ENCODE measurements around the gene NPEPL1. TPM values are rescaled to one million over a fixed set of nuclear protein-coding genes. Genes with fewer than 3 reads are reported as not detected.

Gene NPEPL1
- total RNA-seq, 1 donor from 2014 or later, result 25.5 TPM

DNA sequence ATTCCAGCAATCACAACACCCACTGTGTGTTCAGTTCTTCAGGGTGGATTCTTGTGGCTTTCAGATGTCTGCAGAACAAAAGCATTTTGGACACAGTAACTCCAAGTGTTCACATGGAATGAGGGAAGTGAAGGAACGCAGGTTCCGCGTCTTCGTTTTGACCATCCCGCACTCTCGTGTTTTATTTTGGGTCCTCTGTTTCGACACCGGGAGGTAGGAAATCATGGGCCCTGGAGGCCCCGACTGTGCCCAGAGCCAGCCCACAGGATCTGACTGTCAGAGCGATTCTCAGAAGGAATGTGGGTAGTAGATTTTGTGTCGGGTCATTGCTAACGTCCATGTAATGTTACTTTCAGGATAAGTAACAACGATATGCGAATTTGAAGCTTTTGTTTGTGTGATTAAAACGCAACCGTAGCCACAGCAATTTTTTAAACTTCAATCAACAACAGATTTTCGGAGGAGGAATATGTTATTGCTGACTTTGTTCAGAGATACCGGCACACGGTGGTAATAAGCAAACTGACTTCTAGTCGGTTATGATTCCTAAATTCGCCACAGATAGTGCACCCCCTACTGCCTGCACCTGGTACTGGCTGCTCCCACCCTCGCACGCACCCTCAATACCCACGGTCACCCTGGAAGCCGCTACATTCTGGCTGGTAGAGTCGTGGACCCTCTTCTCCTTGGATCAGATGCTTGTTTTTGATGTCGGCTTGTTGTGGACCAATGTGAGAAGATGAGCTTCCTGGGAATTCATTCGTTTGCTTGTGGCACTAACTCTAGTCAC lies 10.5 kb downstream of the NPEPL1 start:
- Histone ChIP-seq H3K4me1 (no peaks in the 10 kb centered on the region), H3K9me3 (no peaks in the 10 kb centered on the region), H3K27ac (no peak overlapping the region), H3K27me3 (no peaks in the 10 kb centered on the region), H3K4me3 (no peak overlapping the region), H3K36me3 (peaks cover 0 to 48% of the 10 kb centered on the region in 2 donors)
- DNase-seq (ENCODE audit: extremely low spot score in 2 of 2), result no peak
- TF ChIP-seq POLR2A (IDR thresholded peaks at IDR 0.05) (no peak), POLR2AphosphoS5 (IDR thresholded peaks at IDR 0.05; ENCODE audit: insufficient read depth in 1 of 2, low read depth in 1 of 2) (no peak)
- TF ChIP-seq, protein P1, sequence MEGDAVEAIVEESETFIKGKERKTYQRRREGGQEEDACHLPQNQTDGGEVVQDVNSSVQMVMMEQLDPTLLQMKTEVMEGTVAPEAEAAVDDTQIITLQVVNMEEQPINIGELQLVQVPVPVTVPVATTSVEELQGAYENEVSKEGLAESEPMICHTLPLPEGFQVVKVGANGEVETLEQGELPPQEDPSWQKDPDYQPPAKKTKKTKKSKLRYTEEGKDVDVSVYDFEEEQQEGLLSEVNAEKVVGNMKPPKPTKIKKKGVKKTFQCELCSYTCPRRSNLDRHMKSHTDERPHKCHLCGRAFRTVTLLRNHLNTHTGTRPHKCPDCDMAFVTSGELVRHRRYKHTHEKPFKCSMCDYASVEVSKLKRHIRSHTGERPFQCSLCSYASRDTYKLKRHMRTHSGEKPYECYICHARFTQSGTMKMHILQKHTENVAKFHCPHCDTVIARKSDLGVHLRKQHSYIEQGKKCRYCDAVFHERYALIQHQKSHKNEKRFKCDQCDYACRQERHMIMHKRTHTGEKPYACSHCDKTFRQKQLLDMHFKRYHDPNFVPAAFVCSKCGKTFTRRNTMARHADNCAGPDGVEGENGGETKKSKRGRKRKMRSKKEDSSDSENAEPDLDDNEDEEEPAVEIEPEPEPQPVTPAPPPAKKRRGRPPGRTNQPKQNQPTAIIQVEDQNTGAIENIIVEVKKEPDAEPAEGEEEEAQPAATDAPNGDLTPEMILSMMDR (IDR thresholded peaks at IDR 0.05), result no peak
- intact Hi-C loops (cut with DNase I), result no loop called here

DNA sequence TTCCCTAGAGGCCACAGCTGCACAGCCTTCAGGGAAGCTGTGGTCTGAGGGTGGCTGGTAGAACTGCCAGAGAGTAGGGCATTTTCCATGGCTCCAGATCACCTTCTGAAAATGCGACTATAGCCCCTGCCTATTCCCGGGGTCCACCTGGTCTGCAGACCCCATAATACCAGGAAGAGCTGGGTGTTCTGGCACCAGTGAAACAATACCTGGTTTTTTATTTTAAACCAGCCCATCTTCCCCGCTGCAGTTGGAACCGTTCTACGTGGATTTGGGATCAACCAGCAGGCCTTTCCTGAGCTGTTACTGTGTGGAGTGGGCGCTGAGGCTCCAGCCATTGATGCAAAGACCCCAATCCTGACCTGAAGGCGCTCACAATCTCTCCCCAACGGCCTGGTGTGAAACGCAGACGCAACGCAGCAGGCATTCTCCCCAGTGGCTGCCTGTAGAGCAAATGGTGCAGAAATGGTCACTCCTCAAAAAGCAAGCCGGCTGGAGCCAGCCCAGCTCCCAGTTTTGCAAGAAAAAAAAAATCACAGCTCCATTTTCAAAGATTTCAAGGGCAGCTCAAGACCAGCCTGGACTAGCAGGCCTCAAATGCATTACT lies 11.3 kb downstream of the NPEPL1 start:
- Histone ChIP-seq H3K9me3 (no peaks in the 10 kb centered on the region), H3K36me3 (peaks cover 0 to 48% of the 10 kb centered on the region in 2 donors), H3K27me3 (no peaks in the 10 kb centered on the region), H3K4me1 (no peaks in the 10 kb centered on the region), H3K4me3 (no peak overlapping the region), H3K27ac (no peak overlapping the region)
- intact Hi-C loops (cut with DNase I), result no loop called here
- DNase-seq (ENCODE audit: extremely low spot score in 2 of 2), result peak in 1 of 2 donors; percentile 56
- TF ChIP-seq, protein P1 (IDR thresholded peaks at IDR 0.05), result no peak
- TF ChIP-seq POLR2AphosphoS5 (IDR thresholded peaks at IDR 0.05; ENCODE audit: insufficient read depth in 1 of 2, low read depth in 1 of 2) (no peak), POLR2A (IDR thresholded peaks at IDR 0.05) (no peak)

DNA sequence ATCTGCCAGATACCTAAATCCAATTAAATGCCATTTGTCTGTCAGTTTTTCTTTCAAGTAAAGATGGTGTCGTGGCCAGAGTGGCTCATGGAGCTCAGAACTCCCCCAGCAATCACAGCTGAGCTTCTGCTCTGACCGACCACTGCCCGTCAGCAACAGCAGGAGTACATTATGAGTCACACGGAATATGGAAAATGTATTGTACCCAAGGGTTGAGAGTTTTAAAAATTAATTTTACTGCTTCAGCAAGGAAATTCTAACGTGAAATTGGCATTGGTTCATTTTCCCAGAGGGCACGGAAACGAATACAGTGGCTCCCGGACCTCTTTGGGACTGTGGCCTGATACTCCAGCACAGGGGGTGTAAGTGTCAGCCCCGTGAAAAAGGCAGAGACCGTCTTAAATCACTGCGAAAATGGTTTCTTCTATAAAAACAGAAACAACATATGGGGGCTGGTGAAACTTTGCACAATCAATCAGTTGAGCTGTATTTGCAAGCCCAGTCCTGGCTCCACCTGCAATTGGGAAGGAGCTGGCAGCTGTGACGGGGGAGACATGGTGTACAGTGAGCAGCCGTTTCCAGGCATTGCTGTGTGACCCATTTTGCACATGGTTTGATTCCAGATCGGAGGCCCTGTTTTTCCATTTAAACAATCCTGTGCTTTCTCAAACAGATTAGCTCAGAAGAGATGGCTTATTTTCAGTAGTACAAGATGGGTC lies 12.8 kb downstream of the NPEPL1 start:
- DNase-seq (ENCODE audit: extremely low spot score in 2 of 2), result peak in 1 of 2 donors; percentile 58
- peaks cover 0 to 35% of the 10 kb centered on the region in 2 donors for H3K36me3 ChIP-seq
- intact Hi-C loops (cut with DNase I), result no loop called here

DNA sequence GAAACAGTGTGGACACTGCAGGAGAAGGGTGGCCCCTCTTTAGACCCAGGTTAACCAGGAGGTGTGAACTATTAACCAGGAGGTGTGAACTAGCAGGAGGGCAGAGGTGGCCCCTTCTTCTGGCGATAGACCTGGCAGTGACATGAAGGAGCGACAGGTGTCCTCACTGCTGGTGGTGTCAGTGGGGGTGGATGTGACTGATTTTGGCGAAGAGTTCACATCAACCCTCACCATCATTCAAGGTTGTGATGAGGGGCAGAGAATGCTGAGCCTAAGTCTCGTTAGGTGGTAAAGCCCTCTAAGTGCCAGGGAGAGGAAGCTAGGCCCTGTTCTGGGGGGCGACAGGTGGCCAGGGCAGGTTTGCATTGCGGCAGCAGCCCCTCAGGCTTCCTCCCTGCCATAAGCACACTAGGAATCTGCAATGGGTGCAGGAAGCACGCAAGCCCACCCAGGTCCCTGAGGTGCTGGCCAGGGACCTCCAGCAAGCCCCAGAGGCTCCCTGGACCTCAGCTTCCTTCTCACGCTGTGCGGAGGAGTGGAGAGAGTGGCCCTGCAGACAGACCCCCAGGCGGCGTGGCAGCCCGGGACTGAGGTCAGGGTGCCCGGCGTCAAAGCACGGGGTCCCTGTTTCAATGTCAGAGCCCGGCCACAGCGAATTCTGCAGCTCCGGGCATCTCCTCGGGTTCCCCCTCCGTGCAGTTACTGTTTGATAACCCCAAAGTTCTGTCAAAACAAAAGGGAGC lies 13.7 kb downstream of the NPEPL1 start:
- intact Hi-C loops (cut with DNase I), result no loop called here
- TF ChIP-seq POLR2AphosphoS5 (IDR thresholded peaks at IDR 0.05; ENCODE audit: insufficient read depth in 1 of 2, low read depth in 1 of 2), result no peak
- TF ChIP-seq, protein P1 (IDR thresholded peaks at IDR 0.05), result no peak
- no peak for TF ChIP-seq POLR2A (IDR thresholded peaks at IDR 0.05)
- Histone ChIP-seq H3K4me1 (no peaks in the 10 kb centered on the region), H3K9me3 (no peaks in the 10 kb centered on the region), H3K27ac (no peak overlapping the region), H3K36me3 (peaks cover 0 to 33% of the 10 kb centered on the region in 2 donors), H3K27me3 (no peaks in the 10 kb centered on the region), H3K4me3 (no peak overlapping the region)
- peak in 1 of 2 donors; percentile 64 for DNase-seq (ENCODE audit: extremely low spot score in 2 of 2)

More for the DNA sequence above, 12.8 kb downstream of the NPEPL1 start:
- Histone ChIP-seq H3K4me1 (no peaks in the 10 kb centered on the region), H3K27me3 (no peaks in the 10 kb centered on the region), H3K27ac (no peak overlapping the region), H3K9me3 (no peaks in the 10 kb centered on the region), H3K4me3 (no peak overlapping the region)
- TF ChIP-seq POLR2A (IDR thresholded peaks at IDR 0.05) (no peak), POLR2AphosphoS5 (IDR thresholded peaks at IDR 0.05; ENCODE audit: insufficient read depth in 1 of 2, low read depth in 1 of 2) (no peak)
- TF ChIP-seq, protein P1 (IDR thresholded peaks at IDR 0.05), result no peak
